Trophoblast cell (in vitro differentiated cells and primary cell): ENCODE measurements around the gene ACKR1.

Experiments used
- DNase-seq, 2 donors: peaks; one replicate each; pipeline ENCODE4 v3.0.0-alpha.2; 2016
- H2AFZ ChIP-seq: 2 replicates; pipeline ENCODE4 v1.6.1; 2013; ENCODE audit warnings: low read length, moderate library complexity, mild to moderate bottlenecking; ENCODE audit not compliant: insufficient read depth, poor library complexity
- H2AK5ac ChIP-seq: 2 replicates; pipeline ENCODE4 v1.6.1; 2013; ENCODE audit warnings: mild to moderate bottlenecking, low read length
- H2BK120ac ChIP-seq: 2 replicates; pipeline ENCODE4 v1.6.1; 2013; ENCODE audit warnings: low read length, mild to moderate bottlenecking, moderate library complexity; ENCODE audit not compliant: insufficient read depth, poor library complexity
- H2BK12ac ChIP-seq: 2 replicates; pipeline ENCODE4 v1.6.1; 2013; ENCODE audit warnings: mild to moderate bottlenecking, low read length, moderate library complexity
- H2BK5ac ChIP-seq: 2 replicates; pipeline ENCODE4 v1.6.1; 2013; ENCODE audit warnings: low read length, low read depth, moderate library complexity, mild to moderate bottlenecking; ENCODE audit not compliant: poor library complexity
- H3K14ac ChIP-seq: 2 replicates; pipeline ENCODE4 v1.6.1; 2013; ENCODE audit warnings: mild to moderate bottlenecking, low read length
- H3K18ac ChIP-seq: 2 replicates; pipeline ENCODE4 v1.6.1; 2013; ENCODE audit warnings: mild to moderate bottlenecking, low read length
- H3K23ac ChIP-seq: 2 replicates; pipeline ENCODE4 v1.6.1; 2013; ENCODE audit warnings: low read length
- H3K27ac ChIP-seq: 2 replicates; pipeline ENCODE4 v1.5.1; 2013; ENCODE audit warnings: low read depth, mild to moderate bottlenecking, inconsistent platforms, low read length, moderate library complexity
- H3K27me3 ChIP-seq: 2 replicates; pipeline ENCODE4 v1.6.1; 2013; ENCODE audit warnings: inconsistent platforms, mild to moderate bottlenecking, low read length, moderate library complexity; ENCODE audit not compliant: insufficient read depth
- H3K36me3 ChIP-seq, 2 experiments: 1 replicate in 1 of 2; 2 replicates in 1 of 2; pipeline ENCODE4 v1.6.1; 2013; ENCODE audit warnings: low read length in 2 of 2, mild to moderate bottlenecking in 2 of 2, moderate library complexity in 1 of 2; ENCODE audit not compliant: insufficient read depth in 2 of 2, control insufficient read depth in 1 of 2
- H3K4ac ChIP-seq: 2 replicates; pipeline ENCODE4 v1.6.1; 2013; ENCODE audit warnings: low read depth, mild to moderate bottlenecking, low read length, moderate library complexity
- H3K4me1 ChIP-seq, 2 experiments: 1 replicate in 1 of 2; 2 replicates in 1 of 2; pipeline ENCODE4 v1.6.1; 2013; ENCODE audit warnings: low read length in 2 of 2, mild to moderate bottlenecking in 2 of 2, moderate library complexity in 1 of 2; ENCODE audit not compliant: insufficient read depth in 2 of 2, control insufficient read depth in 1 of 2
- H3K4me2 ChIP-seq: 2 replicates; pipeline ENCODE4 v1.6.1; 2013; ENCODE audit warnings: inconsistent platforms, mild to moderate bottlenecking, low read length, moderate library complexity
- H3K4me3 ChIP-seq: 2 replicates; pipeline ENCODE4 v1.5.1; 2013; ENCODE audit warnings: mild to moderate bottlenecking, low read depth, low read length, inconsistent platforms
- H3K79me1 ChIP-seq: one replicate; pipeline ENCODE4 v1.6.1; 2013; ENCODE audit warnings: low read length
- H3K79me2 ChIP-seq: 2 replicates; pipeline ENCODE4 v1.6.1; 2013; ENCODE audit warnings: low read length, mild to moderate bottlenecking; ENCODE audit not compliant: control insufficient read depth, insufficient read depth, poor library complexity
- H3K9ac ChIP-seq: 2 replicates; pipeline ENCODE4 v1.6.1; 2013; ENCODE audit warnings: mild to moderate bottlenecking, low read length
- H3K9me3 ChIP-seq: 2 replicates; pipeline ENCODE4 v1.6.1; 2013; ENCODE audit warnings: low read depth, mild to moderate bottlenecking, control low read depth, inconsistent platforms, low read length; ENCODE audit not compliant: insufficient read depth
- H4K12ac ChIP-seq: 2 replicates; pipeline ENCODE4 v1.6.1; 2013; ENCODE audit warnings: low read depth, mild to moderate bottlenecking, low read length, moderate library complexity
- H4K8ac ChIP-seq: 2 replicates; pipeline ENCODE4 v1.6.1; 2013; ENCODE audit warnings: low read depth, mild to moderate bottlenecking, low read length, moderate library complexity
- H4K91ac ChIP-seq: one replicate; pipeline ENCODE4 v1.6.1; 2013; ENCODE audit warnings: low read depth, mild to moderate bottlenecking, low read length, moderate library complexity
- WGBS: extraction: QIAGEN DNeasy Blood & Tissue Kit; methylation state at CpG from one replicate; pipeline ENCODE4 v1.1.7; 2013; ENCODE audit warnings: missing lambda C conversion rate; ENCODE audit not compliant: insufficient read length, insufficient coverage; ENCODE audit errors: extremely low coverage; 5-methylcytosine and 5-hydroxymethylcytosine counted together

Gene ACKR1

DNA sequence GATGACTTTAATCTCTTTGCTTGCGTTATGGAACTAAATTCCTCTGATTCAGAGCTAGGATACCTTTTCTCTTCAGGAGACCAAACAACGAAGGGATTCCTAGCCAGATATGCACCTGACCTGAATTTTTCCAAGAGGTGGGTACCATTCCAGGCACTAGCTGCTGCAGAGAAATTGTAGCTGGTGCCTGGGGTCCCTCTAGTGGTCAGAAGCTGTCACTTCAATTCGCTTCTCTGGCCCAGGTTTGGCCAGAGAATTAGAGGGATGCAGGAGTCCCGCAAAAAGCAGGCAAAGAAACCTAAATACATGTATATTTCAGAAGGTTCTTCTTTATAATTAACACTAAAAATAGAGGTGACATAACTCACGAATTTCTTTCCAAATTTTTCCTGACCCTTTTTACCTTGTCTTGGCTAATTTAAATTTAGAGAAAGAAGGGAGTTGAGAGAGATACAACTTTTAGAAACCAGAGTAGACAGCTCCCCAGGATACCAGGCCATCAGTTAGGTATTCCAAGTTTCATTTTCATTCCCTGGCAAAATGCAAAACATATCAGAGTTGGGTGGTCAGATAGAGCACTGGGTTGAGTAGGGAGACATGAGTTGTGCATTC is 9.6 kb downstream of the ACKR1 start:
- H3K23ac ChIP-seq: no peak overlapping the region
- H2BK120ac ChIP-seq: no peak overlapping the region
- no peak overlapping the region for H3K4me2 ChIP-seq
- H3K9me3 ChIP-seq: no peaks in the 10 kb centered on the region
- no peak overlapping the region for H3K27ac ChIP-seq
- no peak overlapping the region for H3K14ac ChIP-seq
- no peak overlapping the region for H4K91ac ChIP-seq
- no peaks in the 10 kb centered on the region for H3K79me1 ChIP-seq
- no peaks in the 10 kb centered on the region for H3K27me3 ChIP-seq
- no peak overlapping the region for H2BK12ac ChIP-seq
- H3K4ac ChIP-seq: no peak overlapping the region
- H3K18ac ChIP-seq: no peak overlapping the region
- H3K36me3 ChIP-seq: no peaks in the 10 kb centered on the region
- H2AK5ac ChIP-seq: no peak overlapping the region
- WGBS: no CpG with 5 or more reads among the region's 5 CpGs
- DNase-seq: peak; percentile 30 to 70
- H3K9ac ChIP-seq: no peak overlapping the region
- H3K4me1 ChIP-seq: no peaks in the 10 kb centered on the region
- no peak overlapping the region for H4K12ac ChIP-seq
- H2BK5ac ChIP-seq: no peak overlapping the region
- H2AFZ ChIP-seq: no peak overlapping the region
- no peaks in the 10 kb centered on the region for H3K79me2 ChIP-seq
- no peak overlapping the region for H3K4me3 ChIP-seq
- H4K8ac ChIP-seq: no peak overlapping the region

GRCh38 chr1:159218649-159219636 is 14.3 kb downstream of the ACKR1 start:
- Histone ChIP-seq H4K8ac (no peak overlapping the region), H3K4ac (no peak overlapping the region), H2AK5ac (no peak overlapping the region), H2BK120ac (no peak overlapping the region), H2AFZ (no peak overlapping the region), H3K4me3 (no peak overlapping the region), H3K14ac (no peak overlapping the region), H3K9ac (no peak overlapping the region), H3K36me3 (no peaks in the 10 kb centered on the region), H3K9me3 (no peaks in the 10 kb centered on the region), H4K12ac (no peak overlapping the region), H3K4me1 (no peaks in the 10 kb centered on the region), H2BK12ac (no peak overlapping the region), H3K4me2 (no peak overlapping the region), H3K79me1 (no peaks in the 10 kb centered on the region), H3K18ac (no peak overlapping the region), H2BK5ac (no peak overlapping the region), H3K23ac (no peak overlapping the region), H3K27me3 (no peaks in the 10 kb centered on the region), H3K27ac (no peak overlapping the region), H3K79me2 (no peaks in the 10 kb centered on the region), H4K91ac (no peak overlapping the region)
- no CpG with 5 or more reads among the region's 14 CpGs for WGBS
- no peak for DNase-seq

- WGBS: no CpG with 5 or more reads among the region's 5 CpGs
- Histone ChIP-seq H3K14ac (no peak overlapping the region), H2BK12ac (no peak overlapping the region), H3K79me2 (no peaks in the 10 kb centered on the region), H4K12ac (no peak overlapping the region), H2AFZ (no peak overlapping the region), H3K27ac (no peak overlapping the region), H3K79me1 (no peaks in the 10 kb centered on the region), H3K4me3 (no peak overlapping the region), H2AK5ac (no peak overlapping the region), H3K9me3 (no peaks in the 10 kb centered on the region), H3K18ac (no peak overlapping the region), H3K4ac (no peak overlapping the region), H3K4me2 (no peak overlapping the region), H3K36me3 (no peaks in the 10 kb centered on the region), H3K23ac (no peak overlapping the region), H2BK5ac (no peak overlapping the region), H2BK120ac (no peak overlapping the region), H4K8ac (no peak overlapping the region), H3K27me3 (no peaks in the 10 kb centered on the region), H3K4me1 (no peaks in the 10 kb centered on the region), H4K91ac (no peak overlapping the region), H3K9ac (no peak overlapping the region)
- no peak for DNase-seq
These were observed 17.6 kb downstream of the ACKR1 start for GRCh38 chr1:159222075-159222865.

GRCh38 chr1:159223004-159223403 is 18.3 kb downstream of the ACKR1 start:
- no peak overlapping the region for H4K8ac ChIP-seq
- no peak overlapping the region for H2AFZ ChIP-seq
- no peaks in the 10 kb centered on the region for H3K4me1 ChIP-seq
- H2BK12ac ChIP-seq: no peak overlapping the region
- no peak overlapping the region for H3K9ac ChIP-seq
- H2BK5ac ChIP-seq: no peak overlapping the region
- no peaks in the 10 kb centered on the region for H3K36me3 ChIP-seq
- no peaks in the 10 kb centered on the region for H3K9me3 ChIP-seq
- H3K4me3 ChIP-seq: no peak overlapping the region
- no peak overlapping the region for H3K23ac ChIP-seq
- H4K91ac ChIP-seq: no peak overlapping the region
- H3K79me2 ChIP-seq: no peaks in the 10 kb centered on the region
- no peak overlapping the region for H3K4ac ChIP-seq
- WGBS: no CpG with 5 or more reads among the region's 2 CpGs
- H2BK120ac ChIP-seq: no peak overlapping the region
- no peak overlapping the region for H3K4me2 ChIP-seq
- no peak overlapping the region for H4K12ac ChIP-seq
- H3K14ac ChIP-seq: no peak overlapping the region
- no peak for DNase-seq
- H2AK5ac ChIP-seq: no peak overlapping the region
- H3K79me1 ChIP-seq: no peaks in the 10 kb centered on the region
- no peaks in the 10 kb centered on the region for H3K27me3 ChIP-seq
- no peak overlapping the region for H3K27ac ChIP-seq
- H3K18ac ChIP-seq: no peak overlapping the region
